GM19463 (cell line): ENCODE measurements around the gene IGSF5.
"Not testable (repeated sequence)": the region's sequence is repeated elsewhere in the genome, so short reads cannot be mapped to it uniquely, and the experiment has no call there.

Source experiments
- ATAC-seq: cut with Tn5 transposase; IDR thresholded peaks from one replicate; pipeline ENCODE4 v1.9.1; 2021; ENCODE audit warnings: mild to moderate bottlenecking, moderate library complexity; ENCODE audit not compliant: unreplicated experiment

IGSF5 gene

GRCh38 chr21:39744883-39745282, at the start of gene IGSF5:
IGSF5 (plus strand) TSS chr21:39745183; CDS start chr21:39745510, 327 bp downstream.
- ATAC-seq, result not testable (repeated sequence)

DNA sequence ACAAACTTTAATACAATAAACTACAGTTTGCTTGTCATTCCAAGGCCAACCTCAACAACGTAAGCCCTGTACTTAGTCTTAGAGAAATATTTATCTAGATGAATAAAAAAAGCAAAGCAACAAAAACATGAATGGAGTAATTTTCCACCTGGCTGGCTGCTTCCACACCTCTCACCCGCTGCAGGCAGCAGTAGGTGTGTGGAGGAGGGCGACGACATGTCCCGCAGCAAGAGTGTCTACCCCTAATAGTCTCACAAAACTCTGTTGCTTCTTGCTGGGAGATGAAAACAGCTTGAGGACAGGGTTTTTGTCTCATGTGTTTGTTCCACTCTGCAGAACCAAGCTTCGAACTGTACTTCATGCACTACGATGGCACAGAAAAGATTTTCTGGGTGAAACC, 48.8 kb upstream of the IGSF5 start:
- ATAC-seq, result no peak

GRCh38 chr21:39696618-39697017, 48.4 kb upstream of the IGSF5 start:
- ATAC-seq, result no peak

GRCh38 chr21:39700318-39700717, 44.7 kb upstream of the IGSF5 start:
- no peak for ATAC-seq

DNA sequence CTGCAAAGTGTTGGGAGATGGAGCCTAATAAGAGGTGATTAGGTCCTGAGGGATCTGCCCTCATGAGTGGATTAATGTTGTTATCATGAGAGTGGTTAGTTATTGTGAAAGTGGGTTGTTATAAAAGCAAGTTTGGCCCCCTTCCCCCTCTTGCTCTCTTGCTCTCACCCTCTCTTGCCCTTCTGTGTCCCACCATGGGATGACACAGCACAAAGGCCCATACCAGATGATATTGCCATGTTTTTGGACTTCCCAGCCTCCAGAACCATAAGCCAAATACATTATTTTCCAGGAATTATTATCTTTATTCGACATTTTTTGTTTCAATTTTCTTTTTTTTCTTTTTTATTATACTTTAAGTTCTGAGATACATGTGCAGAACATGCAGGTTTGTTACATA, 41.4 kb upstream of the IGSF5 start:
- no peak for ATAC-seq

DNA sequence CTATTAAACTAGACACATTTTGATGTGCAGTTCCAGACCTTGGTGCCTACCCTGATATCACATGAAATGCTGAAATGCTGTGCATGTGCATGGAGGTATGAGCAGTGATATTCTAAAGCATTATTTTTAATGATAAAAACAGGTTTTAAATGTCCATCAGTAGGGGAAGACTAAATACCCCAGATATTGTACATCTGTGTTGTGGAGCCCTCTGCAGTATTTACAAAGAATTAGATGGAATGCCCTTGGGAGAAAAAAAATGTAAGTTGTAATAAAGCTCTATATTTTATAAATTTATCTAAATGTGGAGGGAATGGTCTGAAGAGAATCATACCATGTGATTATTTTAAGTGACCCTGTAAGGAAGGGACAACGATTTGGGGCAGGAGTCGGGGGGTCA, 39.1 kb upstream of the IGSF5 start:
- no peak for ATAC-seq

DNA sequence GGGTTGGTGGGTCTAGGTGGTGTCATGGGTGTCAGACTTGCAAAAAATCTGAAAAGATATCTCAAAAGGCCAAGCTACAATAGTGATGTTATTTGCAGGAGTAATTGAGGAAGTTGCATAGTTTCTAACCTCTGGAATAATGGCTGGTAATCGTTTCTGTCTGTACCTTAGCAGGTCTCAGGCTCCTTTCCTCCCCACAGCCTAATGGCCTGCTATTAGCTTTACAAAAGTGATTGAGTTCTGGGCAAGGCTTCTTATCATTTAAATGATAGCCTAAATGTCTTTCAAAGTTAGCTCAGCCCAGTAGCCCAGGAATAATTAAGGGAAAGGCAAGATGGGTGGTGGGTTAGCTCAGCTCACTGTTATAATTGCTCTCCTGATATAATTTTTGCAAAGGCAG, 37.7 kb upstream of the IGSF5 start:
- ATAC-seq, result no peak

- ATAC-seq, result no peak
Observed at GRCh38 chr21:39710866-39711265, 34.1 kb upstream of the IGSF5 start.

DNA sequence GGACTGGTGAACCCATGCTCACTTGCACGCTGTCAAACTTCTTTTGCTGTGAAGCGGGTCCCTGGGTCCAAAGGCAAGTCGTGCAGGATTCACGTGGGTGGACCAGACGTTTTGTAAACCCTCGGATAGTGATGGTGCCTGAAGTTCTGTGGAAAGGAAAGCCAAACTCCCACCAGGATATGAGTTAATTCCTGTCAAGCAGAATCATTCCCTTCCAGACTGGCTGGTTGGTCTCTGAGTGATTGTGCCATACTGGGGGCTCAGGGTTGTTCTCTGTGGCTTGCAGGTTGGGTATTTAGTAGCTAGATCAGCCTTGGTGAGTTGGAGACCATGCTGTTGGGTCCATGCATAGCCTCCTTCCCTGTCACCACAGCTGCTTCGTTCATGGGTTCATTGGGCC, 32.7 kb upstream of the IGSF5 start:
- ATAC-seq, result no peak

GRCh38 chr21:39712976-39713375, 32.0 kb upstream of the IGSF5 start:
- ATAC-seq, result no peak

DNA sequence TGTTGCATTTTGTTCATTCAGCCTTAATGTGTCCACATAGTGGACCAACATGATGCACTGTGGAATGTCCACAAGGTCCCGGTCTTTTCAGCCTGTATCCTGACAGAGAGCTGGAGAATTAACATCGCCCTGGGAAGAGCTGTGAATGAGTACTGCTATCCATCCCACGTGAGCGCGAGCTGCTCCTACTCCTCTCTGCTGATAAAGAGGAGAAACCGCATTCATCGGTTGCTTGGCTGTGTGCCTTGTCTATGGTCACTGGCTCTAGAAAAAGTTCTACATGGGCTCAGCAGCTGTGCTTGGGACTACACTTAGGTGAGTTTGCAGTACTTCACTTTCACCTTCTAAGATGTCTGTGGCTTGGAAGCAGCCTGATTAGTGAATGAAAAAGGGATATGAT, 31.1 kb upstream of the IGSF5 start:
- ATAC-seq, result no peak

- ATAC-seq, result no peak
Observed at GRCh38 chr21:39714331-39714730, 30.7 kb upstream of the IGSF5 start.

GRCh38 chr21:39715804-39716397, 29.1 kb upstream of the IGSF5 start:
- ATAC-seq, result no peak

- ATAC-seq, result no peak
Observed at GRCh38 chr21:39720126-39720778, 24.7 kb upstream of the IGSF5 start.

GRCh38 chr21:39721885-39722284, 23.1 kb upstream of the IGSF5 start:
- ATAC-seq, result no peak

DNA sequence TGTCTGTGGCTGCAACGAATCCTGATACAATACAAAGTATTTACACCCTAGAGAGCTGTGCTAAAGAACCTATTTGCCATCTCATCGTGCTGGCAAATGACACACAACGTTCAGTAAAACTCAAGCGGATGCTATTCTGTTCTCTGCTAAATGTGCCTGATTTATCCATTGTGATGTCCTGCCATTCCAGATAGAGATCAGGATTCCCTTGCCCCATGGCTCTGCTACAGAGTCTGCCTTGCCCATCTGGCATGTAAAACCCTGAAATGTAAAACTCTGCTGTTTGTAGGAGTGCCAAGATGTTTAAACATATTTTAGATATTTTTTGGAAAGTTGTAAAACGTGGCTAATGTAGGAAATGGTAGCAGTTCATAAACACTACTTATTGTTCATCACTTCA, 20.0 kb upstream of the IGSF5 start:
- ATAC-seq, result no peak

- ATAC-seq, result no peak
Observed at GRCh38 chr21:39726133-39726532, 18.9 kb upstream of the IGSF5 start.

GRCh38 chr21:39727401-39728120, 17.4 kb upstream of the IGSF5 start:
- no peak for ATAC-seq

- no peak for ATAC-seq
Observed at GRCh38 chr21:39728341-39728740, 16.6 kb upstream of the IGSF5 start.

- ATAC-seq, result no peak
Observed at GRCh38 chr21:39730418-39731157, 14.4 kb upstream of the IGSF5 start.

DNA sequence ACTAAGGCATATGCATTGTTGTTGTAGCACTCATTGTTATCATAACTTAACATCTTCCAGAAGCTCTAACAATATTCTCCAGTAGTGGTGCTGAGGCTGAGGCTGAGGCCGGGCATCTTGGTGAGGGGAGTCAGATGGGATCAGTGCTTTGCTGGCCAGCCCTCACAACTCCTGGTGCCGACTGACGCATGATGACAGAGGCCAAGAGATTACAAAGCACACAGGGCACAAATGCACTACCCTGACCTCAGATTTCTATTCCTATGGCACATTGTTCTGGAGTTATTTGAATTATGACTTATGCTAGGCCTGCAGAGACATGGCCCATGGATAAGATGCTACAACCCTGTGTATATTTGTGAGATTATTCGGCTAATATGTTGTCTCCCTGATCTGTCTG, 8.3 kb upstream of the IGSF5 start:
- ATAC-seq, result no peak
